Body of pancreas (tissue), 4 donors: ENCODE measurements around the gene UQCRFS1. TPM values are rescaled to one million over a fixed set of nuclear protein-coding genes. Genes with fewer than 3 reads are reported as not detected.
"Not testable (repeated sequence)": the region's sequence is repeated elsewhere in the genome, so short reads cannot be mapped to it uniquely, and the experiment has no call there.

Experiments
- ATAC-seq: fragments of 150-250 bp; one replicate; pipeline ENCODE4 v1.9.1; 2016
- DNase-seq, 4 donors: peaks; one replicate each; pipeline ENCODE4 v3.0.0-alpha.2; 2019
- H3K27ac ChIP-seq, 4 donors: fragments of 200-600 bp; sonication (generic); 1 replicate in 3 of 4; 2 replicates in 1 of 4; pipeline versions ENCODE4 v1.5.1 to v1.6.1; 2016 to 2019; ENCODE audit warnings: mild to moderate bottlenecking in 1 of 4, mixed read lengths in 1 of 4, moderate library complexity in 1 of 4
- H3K27me3 ChIP-seq, 2 donors: fragments of 200-600 bp; sonication (generic); one replicate each; pipeline ENCODE4 v1.6.0; 2016; ENCODE audit warnings: mild to moderate bottlenecking in 1 of 2
- H3K36me3 ChIP-seq, 2 donors: fragments of 200-600 bp; sonication (generic); replicated peaks in 1 of 2; 2 replicates each; pipeline ENCODE4 v1.5.1; 2016; ENCODE audit warnings: low read depth in 2 of 2; ENCODE audit not compliant: insufficient read depth in 1 of 2
- H3K4me1 ChIP-seq: fragments of 200-600 bp; sonication (generic); one replicate; pipeline ENCODE4 v1.6.0; 2016
- H3K4me3 ChIP-seq, 2 donors: fragments of 200-600 bp; sonication (generic); 1 replicate in 1 of 2; 2 replicates in 1 of 2; pipeline ENCODE4 v1.5.1; 2016 to 2019
- H3K9me3 ChIP-seq, 3 donors: fragments of 200-600 bp; sonication (generic); 1 replicate in 2 of 3; 2 replicates in 1 of 3; pipeline ENCODE4 v1.5.1; 2016
- POLR2A ChIP-seq, 3 donors: fragments of 450-650 bp; IDR thresholded peaks; one replicate each; pipeline ENCODE4 v1.6.1; 2016; ENCODE audit warnings: antibody characterized with exemption in 3 of 3, mild to moderate bottlenecking in 2 of 3
- WGBS, 2 donors: methylation state at CpG; one replicate each; pipeline ENCODE4 v1.1.5; 2017; 5-methylcytosine and 5-hydroxymethylcytosine counted together
- intact Hi-C: fragments of 100-400 bp; cut with DNase I; formaldehyde crosslinking; loops from one replicate; pipeline ENCODE4 v1.15.1; 2023
- total RNA-seq, 2 donors: library from RNA; depleted of rRNA; stranded (reverse); fragments of >200 nt; gene quantifications; one replicate each; pipeline ENCODE4 v1.1.0, GENCODE V29; 2016
- TF ChIP-seq, protein P1 (sequence below), 7 experiments: fragments of 450-650 bp in 4 of 7; fragments of 200-600 bp in 3 of 7; sonication (generic) in 3 of 7; IDR thresholded peaks; one replicate each; pipeline ENCODE4 v1.5.1; 2016 to 2019; ENCODE audit warnings: antibody characterized with exemption in 7 of 7

The UQCRFS1 gene
- total RNA-seq, 2 donors from 2014 or later, result 12.5 to 15.3 TPM

DNA sequence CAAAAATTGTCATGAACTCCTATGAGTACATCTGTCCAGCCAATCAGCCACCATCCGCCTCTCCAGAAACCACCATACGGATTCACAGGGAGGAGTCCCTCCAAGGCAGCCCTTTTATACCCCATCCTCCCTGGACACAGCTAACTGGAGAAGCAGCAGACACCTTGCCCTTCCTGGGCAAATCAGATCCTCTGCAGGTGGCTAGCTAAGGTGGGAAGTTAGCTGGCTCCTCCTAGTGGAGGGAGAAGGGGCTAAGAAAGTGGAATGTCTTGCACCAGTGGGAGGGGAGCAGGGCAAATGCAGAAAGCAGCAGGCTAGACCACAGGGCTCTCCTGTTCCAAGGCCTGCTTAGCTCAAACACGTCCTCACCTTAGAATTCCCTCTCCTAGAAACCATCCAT is 46.2 kb upstream of the UQCRFS1 start:
- Histone ChIP-seq H3K27ac (no peak overlapping the region), H3K27me3 (no peaks in the 10 kb centered on the region), H3K4me1 (no peaks in the 10 kb centered on the region), H3K9me3 (no peaks in the 10 kb centered on the region), H3K36me3 (no peaks in the 10 kb centered on the region), H3K4me3 (no peak overlapping the region)
- DNase-seq, result no peak
- TF ChIP-seq POLR2A (IDR thresholded peaks at IDR 0.05), result no peak
- TF ChIP-seq, protein P1, sequence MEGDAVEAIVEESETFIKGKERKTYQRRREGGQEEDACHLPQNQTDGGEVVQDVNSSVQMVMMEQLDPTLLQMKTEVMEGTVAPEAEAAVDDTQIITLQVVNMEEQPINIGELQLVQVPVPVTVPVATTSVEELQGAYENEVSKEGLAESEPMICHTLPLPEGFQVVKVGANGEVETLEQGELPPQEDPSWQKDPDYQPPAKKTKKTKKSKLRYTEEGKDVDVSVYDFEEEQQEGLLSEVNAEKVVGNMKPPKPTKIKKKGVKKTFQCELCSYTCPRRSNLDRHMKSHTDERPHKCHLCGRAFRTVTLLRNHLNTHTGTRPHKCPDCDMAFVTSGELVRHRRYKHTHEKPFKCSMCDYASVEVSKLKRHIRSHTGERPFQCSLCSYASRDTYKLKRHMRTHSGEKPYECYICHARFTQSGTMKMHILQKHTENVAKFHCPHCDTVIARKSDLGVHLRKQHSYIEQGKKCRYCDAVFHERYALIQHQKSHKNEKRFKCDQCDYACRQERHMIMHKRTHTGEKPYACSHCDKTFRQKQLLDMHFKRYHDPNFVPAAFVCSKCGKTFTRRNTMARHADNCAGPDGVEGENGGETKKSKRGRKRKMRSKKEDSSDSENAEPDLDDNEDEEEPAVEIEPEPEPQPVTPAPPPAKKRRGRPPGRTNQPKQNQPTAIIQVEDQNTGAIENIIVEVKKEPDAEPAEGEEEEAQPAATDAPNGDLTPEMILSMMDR (IDR thresholded peaks at IDR 0.05), result no peak
- ATAC-seq, result no peak
- 61 to 69% methylated on average over 3 of the region's 3 CpGs for WGBS, 2 donors
- intact Hi-C loops, result no loop called here

DNA sequence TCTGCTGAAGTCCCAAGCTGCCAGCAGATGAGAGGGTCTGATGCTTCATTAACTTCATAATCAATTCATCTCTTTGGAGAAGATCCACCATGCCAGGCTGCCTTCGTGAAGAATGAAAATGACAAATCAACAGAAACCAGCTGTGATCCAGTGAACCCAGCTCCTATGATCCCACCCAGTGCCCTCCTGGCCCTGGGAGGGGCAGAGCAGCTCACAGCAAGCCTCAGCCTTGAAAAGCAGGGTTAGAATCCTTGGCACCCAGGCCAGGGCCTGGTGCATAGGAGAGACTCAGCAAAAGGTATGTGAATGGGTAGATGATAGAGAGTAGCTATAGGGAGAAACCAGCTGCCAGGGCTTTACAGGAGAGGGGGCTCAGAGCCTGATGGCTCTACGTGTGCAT is 43.6 kb upstream of the UQCRFS1 start:
- intact Hi-C loops, result no loop called here

DNA sequence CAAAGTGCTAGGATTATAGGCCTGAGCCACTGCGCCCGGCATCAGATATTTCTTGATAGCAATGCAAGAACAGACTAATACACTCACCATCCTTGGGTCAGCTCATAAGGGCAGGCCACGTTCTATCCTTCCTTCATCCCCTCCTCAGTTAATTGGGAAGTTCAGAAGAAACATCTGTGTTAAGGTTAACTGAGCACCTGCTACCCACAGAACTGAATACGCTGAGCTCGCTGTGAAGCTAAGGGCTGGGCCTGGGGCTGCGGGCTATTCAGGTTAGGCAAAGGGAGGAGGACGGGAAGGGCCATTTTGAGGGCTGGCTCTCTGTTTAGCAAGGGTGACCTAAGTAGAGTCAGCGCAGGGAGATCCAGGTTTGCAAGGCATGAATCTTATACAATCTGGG is 43.0 kb upstream of the UQCRFS1 start:
- Histone ChIP-seq H3K27me3 (no peaks in the 10 kb centered on the region), H3K4me3 (no peak overlapping the region), H3K9me3 (no peaks in the 10 kb centered on the region), H3K4me1 (no peaks in the 10 kb centered on the region), H3K27ac (no peak overlapping the region), H3K36me3 (no peaks in the 10 kb centered on the region)
- 84 to 90% methylated on average over 8 of the region's 8 CpGs for WGBS, 2 donors
- intact Hi-C loops, result no loop called here
- no peak for ATAC-seq
- no peak for DNase-seq
- TF ChIP-seq POLR2A (IDR thresholded peaks at IDR 0.05), result no peak
- TF ChIP-seq, protein P1 (IDR thresholded peaks at IDR 0.05), result no peak

More for the DNA sequence above, 43.6 kb upstream of the UQCRFS1 start:
- Histone ChIP-seq H3K4me1 (no peaks in the 10 kb centered on the region), H3K4me3 (no peak overlapping the region), H3K27ac (no peak overlapping the region), H3K27me3 (no peaks in the 10 kb centered on the region), H3K9me3 (no peaks in the 10 kb centered on the region), H3K36me3 (no peaks in the 10 kb centered on the region)
- no peak for ATAC-seq
- TF ChIP-seq, protein P1 (IDR thresholded peaks at IDR 0.05), result no peak
- no peak for TF ChIP-seq POLR2A (IDR thresholded peaks at IDR 0.05)
- 24 to 46% methylated on average over 2 of the region's 2 CpGs for WGBS, 2 donors
- DNase-seq, result no peak

DNA sequence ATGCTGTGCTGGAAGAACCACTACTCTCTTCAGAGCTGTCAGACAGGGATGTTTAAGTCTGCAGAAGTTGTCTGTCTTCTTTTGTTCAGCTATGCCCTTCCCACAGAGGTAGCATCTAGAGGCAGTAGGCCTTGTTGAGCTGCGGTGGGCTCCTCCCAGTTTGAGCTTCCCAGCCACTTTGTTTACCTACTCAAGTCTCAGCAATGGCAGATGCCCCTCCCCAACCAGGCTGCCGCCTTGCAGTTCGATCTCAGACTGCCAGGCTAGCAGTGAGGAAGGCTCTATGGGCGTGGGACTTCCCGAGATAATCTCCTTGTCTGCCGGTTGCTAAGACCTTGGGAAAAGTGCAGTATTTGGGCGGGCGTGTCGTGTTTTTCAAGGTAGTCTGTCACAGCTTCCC is 42.1 kb upstream of the UQCRFS1 start:
- no peak overlapping the region for H3K27ac ChIP-seq
- no peak for ATAC-seq

DNA sequence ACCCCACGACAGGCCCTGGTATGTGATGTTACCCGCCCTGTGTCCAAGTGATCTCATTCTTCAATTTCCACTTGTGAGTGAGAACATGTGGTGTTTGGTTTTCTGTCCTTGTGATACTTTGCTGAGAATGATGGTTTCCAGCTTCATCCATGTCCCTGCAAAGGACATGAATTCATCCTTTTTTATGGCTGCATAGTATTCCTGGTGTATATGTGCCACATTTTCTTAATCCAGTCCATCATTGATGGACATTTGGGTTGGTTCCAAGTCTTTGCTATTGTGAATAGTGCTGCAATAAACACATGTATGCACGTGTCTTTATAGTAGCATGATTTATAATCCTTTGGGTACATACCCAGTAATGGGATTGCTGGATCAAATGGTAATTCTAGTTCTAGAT is 36.8 kb upstream of the UQCRFS1 start:
- H3K27ac ChIP-seq, result not testable (repeated sequence)
- 65 to 69% methylated on average over 3 of the region's 3 CpGs for WGBS, 2 donors

More for the DNA sequence above, 42.1 kb upstream of the UQCRFS1 start:
- Histone ChIP-seq H3K9me3 (no peaks in the 10 kb centered on the region), H3K4me1 (no peaks in the 10 kb centered on the region), H3K4me3 (no peak overlapping the region), H3K36me3 (no peaks in the 10 kb centered on the region), H3K27me3 (no peaks in the 10 kb centered on the region)
- no peak for TF ChIP-seq POLR2A (IDR thresholded peaks at IDR 0.05)
- TF ChIP-seq, protein P1 (IDR thresholded peaks at IDR 0.05), result no peak
- DNase-seq, result no peak
- intact Hi-C loops, result no loop called here
- 65 to 74% methylated on average over 8 to 9 of the region's 9 CpGs for WGBS, 2 donors

More for the DNA sequence above, 36.8 kb upstream of the UQCRFS1 start:
- H3K27me3 ChIP-seq, H3K36me3 ChIP-seq, DNase-seq, intact Hi-C loops, H3K9me3 ChIP-seq, H3K4me1 ChIP-seq, H3K4me3 ChIP-seq, ATAC-seq: not testable (repeated sequence)
